NCI-H1092 treated with DMSO at 0.1 percent for 48 hours (cell line): ENCODE data around the gene KIF18B.
A peak's percentile ranks its signal among the peaks of the same experiment; 100 is the strongest.

Experiments used
- DNase-seq: peaks from one replicate; lab custom pipeline; 2025; lab: John Stamatoyannopoulos, UW

KIF18B gene

DNA sequence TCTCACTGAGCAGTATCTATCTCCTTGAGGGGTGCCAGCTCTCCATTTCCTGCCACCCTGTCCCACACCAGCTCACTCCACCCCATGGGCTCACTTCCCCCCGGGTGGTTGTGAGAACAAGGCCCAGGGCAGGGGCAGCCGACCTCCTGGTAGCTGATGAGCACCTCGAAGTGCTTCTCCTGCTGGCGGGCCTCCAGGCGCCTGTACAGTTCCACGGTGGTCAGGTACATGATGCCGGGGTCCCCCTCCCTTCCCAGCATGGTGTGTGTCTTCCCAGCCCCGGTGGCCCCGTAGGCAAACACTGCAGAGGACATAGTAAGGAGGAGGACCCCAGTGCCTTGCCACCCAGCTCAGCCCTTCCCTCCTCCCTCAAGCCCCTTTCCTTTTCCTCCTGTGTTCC is 12.5 kb downstream of the KIF18B start:
- no peak for DNase-seq

- DNase-seq, result no peak
These were observed 12.8 kb downstream of the KIF18B start for GRCh38 chr17:44934745-44935105.

DNA sequence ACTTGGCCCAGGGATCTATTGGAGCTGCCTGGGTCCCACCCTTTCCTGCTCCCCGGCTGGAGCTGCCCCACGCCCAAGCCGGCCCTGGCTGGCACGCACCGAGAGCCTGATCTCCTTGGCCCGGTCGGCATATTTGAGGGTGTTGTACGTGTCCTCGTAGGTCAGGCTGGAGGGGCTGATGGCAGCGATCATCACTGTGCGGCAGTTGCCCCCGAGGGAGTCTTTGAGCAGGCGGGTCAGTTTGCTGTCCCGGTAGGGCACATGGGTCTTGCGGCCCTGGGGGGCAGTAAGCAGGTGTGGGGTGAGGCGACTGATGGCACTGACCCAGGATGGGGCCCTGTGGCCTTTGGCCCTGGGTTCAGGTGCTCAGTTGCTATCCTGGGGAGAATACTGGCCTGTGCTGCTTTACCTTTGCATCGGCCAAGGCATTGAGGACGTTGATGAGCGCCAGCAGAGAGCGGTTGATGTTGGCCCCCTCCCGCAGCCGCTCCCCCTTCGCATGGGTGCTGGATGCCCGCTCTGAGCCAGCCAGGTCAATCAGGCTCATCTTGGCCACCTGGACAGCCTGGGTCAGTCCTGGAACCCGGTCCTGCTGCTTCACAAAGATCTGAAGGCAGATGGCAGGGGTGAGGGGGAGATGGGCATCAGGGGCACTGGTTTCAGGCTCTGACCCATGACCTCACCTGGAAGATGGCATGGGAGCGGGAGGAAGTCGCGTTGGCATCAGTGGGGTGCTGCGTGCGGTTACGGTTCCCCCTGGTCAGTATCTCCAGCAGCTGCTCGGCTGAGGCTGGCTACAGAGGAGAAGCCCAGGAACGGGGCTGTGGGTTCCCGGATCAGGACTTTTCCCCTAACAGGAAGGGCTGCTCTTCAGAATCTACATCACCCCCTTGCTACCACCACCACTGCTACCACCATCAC is 13.5 kb downstream of the KIF18B start:
- DNase-seq, result no peak

- no peak for DNase-seq
These were observed 14.8 kb downstream of the KIF18B start for GRCh38 chr17:44932787-44933097.

DNA sequence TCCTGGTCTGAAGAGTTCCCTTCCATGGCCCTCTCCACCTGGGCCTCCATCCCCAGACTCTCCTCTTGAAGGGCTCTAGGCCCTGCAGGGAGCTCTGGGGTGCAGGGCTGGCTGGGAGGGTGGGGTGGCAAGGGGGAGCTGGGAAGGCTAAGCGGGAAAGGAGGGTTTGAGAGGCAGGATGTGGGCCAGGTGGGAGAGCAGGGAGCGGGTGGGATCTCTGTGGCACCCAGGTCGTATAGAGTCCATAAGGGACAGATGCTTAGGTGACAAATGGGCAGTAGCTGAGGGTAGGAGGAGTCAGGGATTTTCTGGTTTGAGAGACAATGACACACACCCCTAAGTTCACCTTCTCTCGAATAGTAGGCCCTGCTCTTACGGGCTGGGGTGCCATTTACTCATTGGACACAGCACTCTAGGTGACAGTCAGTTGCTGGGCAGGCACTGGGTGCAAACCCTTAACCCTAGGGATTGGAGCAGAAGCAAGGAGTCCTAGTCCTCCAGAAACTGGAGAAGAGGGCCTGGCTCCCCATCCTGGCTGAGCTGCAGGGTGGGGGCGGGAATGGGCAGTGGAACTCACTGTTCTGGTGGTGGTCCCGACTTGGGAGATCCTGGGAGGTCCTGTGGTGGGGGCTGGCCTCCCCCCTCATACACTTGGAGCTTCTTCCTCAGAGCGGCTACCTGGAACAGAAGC is 15.3 kb downstream of the KIF18B start:
- no peak for DNase-seq

DNA sequence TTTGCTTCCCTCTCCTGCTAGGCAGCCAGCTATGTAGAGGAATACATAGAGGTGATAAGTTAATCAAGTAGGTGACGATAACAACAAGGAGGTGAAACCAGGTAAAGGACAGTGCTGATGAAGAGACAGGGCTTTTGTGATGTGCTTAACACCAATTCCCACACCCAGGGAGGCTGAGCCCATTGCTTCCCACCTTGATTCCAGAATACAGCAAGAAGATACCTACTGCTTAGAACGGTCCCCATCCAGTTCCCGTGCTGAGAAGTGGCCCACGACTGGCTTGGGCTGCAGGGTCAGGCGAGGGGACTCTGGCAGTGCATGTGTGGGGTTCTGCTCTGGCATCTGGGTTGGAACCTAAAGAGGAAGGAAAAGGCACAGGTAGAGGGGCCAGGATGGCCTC is 16.2 kb downstream of the KIF18B start:
- no peak for DNase-seq

- DNase-seq, result no peak
These were observed 16.9 kb downstream of the KIF18B start for GRCh38 chr17:44930667-44931066.

GRCh38 chr17:44928950-44929720 is 18.4 kb downstream of the KIF18B start:
- DNase-seq, result no peak

DNA sequence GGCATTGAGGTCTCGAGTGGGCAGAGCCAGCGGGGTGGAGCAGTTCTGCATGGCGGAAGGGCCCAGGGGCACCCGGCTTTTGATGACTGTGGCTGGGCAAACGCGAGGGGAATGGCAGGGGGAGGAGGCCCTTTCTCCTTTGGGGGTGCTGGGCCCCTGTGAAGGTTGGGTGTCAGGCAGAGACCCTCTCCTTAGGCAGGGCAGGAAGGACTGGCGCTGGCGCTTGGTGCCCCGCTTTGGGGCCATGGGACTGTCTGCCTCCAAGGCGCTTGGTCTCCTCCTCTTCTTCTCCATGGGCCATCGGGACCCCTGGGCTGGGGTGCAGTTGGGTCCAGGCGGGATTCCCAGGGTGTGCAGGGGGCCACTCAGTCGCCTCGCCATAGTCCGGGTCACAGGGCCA is 19.4 kb downstream of the KIF18B start:
- DNase-seq, result no peak

GRCh38 chr17:44927696-44928095 is 19.9 kb downstream of the KIF18B start:
- no peak for DNase-seq

DNA sequence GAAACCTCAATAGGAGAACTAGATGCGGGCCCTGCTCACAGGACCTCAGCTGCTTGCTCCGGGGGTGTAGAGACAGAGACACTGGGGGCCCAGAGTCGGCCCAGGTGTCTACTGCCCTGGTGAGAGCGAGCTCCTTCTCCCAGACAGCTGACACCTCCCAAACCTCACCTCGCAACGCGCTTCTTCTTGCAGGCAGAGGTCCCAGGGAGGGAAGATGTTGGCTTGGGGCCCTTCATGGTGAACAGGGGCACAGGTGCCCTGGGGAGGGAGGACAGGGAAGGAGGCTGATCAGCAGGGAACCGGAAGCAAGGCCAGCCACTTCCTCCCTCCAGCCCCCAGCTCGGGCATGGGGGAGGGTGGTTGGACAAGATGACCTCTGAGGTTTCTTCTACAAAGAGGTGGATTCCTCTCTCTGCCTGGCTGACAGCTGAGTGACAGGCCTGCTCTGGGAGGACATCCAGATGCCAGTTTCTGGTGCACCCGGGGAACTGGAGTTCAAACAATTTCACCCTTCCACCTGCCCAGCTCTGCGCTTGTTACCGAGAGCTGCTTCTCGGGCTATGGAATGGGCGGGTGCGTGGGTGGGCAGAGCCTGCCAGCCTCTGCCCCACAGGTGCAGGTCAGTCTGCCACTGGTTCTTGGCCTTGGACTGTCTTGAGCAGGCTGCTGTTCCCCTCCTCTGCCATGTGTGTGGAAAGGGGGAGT is 20.6 kb downstream of the KIF18B start:
- no peak for DNase-seq

GRCh38 chr17:44925731-44926697 is 21.6 kb downstream of the KIF18B start:
- DNase-seq, result no peak

- no peak for DNase-seq
These were observed 23.4 kb downstream of the KIF18B start for GRCh38 chr17:44924107-44924544.

GRCh38 chr17:44922746-44923470 is 24.7 kb downstream of the KIF18B start:
- no peak for DNase-seq

- DNase-seq, result no peak
These were observed 25.4 kb downstream of the KIF18B start for GRCh38 chr17:44922136-44922535.

DNA sequence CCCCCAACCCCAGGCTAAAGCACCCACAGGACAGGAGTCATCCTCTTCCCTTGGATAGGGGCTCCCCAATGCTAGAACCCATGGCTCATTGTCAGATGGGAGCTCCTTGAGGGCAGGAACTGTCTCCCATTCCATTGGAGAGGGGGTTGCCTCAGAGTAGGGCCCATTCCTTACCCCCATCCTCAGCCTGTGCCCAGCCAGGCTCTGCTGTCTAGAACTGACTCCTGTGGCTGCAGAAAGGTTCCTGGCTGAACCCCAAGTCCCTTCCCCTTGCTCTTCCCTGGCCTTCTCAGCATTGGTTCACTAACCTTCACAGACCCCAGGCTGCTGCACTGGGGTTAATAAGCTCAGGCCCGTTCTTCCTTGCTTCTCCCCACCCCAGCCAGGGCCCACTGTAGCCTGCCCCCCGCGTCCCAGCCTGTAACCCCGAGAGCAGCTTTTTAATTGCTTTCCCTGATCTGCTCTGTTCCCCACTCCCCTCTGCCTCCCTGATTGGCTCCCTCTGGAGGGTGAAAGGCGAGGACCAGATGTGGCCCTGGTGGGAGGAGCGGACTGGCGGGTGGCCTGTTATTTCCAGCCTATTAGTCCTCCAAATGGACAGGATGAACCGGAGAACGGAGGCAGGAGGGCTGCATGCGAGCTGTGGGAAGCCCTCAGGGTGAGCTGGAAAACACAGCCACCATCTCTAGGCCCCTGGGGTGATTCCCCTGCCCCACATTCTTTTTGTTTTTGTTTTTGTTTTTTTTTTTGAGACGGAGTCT is 26.3 kb downstream of the KIF18B start:
- no peak for DNase-seq

DNA sequence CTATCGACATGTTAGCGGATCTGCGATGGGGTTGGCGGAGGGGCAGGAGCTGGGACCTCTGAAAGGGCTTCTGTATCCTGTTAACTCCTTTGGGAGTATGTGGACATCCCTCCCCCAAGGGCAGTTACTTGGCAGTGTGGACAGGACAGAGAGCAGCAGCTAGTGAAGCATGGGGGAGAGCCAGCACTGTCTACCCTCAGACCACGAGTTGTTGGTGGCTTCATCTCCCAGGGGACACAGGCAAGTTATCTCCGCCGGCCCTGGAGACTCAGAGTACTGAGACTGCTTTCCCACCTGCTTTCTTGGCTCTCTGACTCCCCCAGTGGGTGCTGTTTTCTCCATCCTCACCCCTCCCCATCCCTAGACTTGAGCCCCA is 27.0 kb downstream of the KIF18B start:
- no peak for DNase-seq

DNA sequence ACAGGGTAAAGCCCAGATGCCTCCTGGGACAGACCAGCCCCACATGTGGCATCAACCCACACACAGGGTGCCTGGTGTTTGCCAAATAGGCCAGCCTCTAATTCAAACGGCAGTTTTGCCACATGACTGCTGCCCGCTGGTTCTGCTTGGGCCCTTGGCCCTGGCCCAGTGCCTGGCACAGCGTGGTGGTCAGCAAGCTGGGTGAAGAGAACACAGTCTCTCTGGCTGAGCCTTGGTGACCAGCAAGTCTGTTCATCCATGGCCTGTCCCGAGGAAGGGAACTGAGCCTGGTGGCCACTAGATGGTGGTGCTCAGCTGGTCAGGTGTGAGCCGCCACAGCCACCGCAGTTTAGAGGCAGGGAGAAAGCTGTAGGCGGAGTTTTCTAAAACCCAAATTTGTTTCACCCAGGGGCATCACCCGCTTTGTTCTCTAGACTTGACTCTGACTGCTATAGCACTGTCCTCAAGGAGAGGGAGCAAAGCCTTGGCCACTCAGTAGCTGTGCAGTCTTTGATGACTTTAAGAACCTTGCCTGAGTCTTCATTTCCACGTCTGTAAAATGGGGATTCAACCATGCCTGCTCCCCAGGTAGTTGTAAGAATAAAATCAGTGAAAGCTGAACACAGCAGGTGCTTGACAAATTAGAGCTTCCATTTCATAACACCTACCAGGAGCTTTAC is 27.5 kb downstream of the KIF18B start:
- DNase-seq, result peak; percentile 71

DNA sequence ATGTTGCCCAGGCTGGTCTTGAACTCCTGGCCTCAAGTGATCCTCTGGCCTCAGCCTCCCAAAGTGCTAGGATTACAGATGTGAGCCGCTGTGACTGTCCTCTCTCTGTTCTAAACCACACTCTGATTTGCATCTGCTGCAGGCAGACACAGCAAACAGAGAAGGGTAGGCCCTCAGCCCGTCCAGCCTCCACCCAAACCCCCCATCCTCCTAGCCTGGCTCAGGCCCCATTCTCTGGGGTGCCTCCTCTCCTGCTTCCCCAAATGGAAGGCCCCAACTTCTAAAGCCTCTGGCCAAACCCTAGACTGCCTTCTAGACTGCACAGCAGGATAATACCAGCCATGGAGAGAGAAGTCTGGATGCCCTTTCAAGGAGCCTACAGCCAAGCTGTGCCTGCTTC is 28.2 kb downstream of the KIF18B start:
- no peak for DNase-seq
